ENCODE results near the gene ONECUT1.

ONECUT1 gene

DNA sequence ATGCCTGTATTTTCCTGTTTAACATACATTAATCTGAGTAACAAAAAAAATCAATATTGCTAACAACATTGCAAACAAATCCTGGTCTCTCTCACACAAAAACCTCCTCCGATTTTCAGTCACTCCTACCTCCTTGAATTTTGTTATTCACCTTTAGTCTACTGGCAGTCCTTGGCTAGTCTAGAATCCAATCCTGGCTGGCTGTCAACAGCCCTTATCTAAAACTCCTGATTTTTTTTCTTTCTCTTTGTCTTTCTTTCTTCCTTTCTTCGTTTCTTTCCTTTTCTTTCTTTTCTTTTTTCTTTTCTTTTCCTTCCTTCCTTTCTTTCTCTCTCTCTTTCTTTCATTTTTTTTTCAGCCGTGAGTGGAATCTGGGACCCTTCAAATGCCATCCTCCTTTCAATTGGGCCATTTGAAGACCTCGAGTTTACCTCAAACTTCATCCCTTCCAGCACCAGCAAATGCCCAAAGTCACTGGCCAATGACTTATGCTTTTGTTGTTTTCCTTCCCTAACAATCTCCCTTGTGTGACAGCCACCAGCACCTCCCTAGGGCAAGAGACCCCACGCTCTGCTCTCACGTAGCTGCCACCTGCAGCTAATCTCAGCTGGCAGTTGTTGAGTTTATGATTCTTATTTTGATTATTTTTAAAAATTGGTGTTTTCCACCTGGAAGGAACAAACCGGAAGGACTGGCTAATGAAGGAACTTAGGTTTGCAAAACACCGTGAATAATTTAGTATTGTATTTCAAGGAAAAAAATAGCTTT, 6.8 kb upstream of the ONECUT1 start:
- DNase-seq = no peak

DNA sequence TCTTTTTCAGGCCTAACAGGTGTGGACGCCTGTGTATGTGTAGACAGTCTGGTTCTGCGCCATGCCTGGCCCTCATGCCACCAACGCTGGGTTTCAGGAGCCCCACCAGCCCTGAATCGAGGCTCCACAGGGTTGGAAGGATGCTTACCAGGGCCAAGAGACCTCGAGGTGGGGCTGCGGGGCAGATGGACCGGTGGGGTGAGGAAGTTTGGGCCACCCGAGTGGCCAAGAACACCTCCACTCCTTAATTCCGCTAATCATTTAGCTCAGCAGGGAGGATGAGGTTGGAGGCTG, 6.0 kb upstream of the ONECUT1 start:
- no peak for DNase-seq

DNA sequence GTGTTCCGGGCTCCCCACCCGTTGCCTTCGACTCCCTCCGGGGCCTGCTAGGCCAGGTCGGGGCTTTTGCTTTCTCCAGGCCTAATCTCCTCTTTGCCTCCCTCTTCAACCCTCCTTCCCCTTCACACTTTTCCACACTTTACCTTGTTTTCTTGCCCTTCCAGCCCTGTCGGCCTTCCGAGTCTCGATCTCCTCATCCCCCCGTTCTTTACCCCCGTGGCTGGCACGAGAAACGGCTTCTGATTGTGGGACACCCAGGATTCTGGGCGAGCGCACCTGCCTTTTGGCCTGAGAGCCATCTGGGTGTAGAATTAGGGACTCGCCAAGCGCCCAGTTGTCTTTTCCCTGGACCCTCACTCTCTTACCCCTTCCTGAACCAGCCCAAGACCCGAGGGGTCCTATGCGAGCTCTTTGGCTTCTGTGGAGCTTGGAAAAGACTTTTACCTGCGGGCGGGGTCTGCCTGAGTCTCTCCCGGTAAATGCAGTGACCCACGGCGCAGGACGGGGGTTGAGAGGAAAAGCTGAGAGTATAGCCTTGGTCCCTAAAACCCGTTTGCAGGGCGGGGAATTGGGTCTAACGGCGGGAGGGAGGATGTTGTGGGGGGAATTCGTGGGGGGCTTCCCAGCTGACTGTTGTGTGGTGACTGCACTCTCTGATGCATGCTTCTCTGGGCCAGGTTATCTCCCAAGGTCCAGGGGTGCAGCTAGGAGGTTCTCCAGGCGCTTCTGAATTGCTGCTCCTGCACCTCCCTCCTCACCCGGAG, 5.5 kb upstream of the ONECUT1 start:
- DNase-seq = no peak

DNA sequence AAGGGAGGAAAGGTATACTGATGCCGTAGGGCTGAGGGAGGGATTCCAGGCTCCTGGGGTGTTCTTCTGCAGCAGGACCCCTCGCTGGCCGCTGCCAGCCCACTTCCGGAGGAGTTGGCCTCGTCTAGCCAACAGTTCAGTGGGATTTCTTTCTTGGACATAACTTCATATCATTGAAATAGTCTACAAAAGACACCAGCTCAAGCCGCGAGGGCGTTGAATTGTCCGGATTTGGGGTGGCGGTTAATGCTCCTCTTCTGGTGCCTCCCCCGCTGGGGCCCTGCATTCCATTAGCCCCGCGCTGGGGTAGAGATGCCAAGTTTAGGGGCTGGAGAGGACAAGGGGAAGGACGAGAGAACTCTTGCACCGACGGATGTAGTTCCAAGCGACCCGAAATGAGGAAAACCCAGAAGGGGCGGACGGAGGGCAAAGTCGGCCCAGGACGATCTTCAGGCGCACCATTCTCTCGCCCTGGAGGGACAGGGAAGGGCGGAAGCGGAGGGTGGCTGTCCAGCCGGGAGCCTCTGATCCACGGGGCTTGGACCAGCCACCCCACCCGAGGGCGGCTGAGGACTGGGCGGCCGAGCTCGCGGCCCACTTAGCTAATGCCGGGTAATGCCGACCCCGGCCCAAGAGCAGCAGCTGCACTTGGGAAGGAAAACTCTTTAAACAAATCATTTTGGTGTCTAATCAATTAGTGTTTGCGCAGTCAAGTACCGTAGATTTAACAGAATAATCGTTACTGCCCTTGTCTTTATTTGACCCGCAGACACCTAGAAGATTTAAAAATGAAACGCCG, 4.7 kb upstream of the ONECUT1 start:
- no peak for DNase-seq

DNA sequence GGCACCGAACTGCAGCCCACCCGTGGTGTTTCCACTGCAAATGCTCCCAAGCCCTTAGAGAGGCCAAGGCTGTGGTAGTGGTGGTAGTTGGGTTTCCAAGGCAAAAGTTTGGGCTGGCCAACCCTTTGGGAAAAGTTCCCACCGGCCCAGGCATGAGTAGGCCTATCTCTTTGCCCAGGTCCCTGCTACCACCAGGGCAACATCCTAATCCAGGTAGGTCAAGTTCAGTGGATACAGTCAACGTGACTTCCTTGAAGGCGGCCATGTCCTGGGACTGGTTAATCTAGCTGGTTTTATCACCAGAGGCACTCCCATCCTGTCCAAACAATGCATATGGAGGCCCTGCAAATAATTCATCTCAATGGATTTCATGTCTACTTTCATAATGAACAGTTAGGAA, 1.6 kb upstream of the ONECUT1 start:
- no peak for DNase-seq

DNA sequence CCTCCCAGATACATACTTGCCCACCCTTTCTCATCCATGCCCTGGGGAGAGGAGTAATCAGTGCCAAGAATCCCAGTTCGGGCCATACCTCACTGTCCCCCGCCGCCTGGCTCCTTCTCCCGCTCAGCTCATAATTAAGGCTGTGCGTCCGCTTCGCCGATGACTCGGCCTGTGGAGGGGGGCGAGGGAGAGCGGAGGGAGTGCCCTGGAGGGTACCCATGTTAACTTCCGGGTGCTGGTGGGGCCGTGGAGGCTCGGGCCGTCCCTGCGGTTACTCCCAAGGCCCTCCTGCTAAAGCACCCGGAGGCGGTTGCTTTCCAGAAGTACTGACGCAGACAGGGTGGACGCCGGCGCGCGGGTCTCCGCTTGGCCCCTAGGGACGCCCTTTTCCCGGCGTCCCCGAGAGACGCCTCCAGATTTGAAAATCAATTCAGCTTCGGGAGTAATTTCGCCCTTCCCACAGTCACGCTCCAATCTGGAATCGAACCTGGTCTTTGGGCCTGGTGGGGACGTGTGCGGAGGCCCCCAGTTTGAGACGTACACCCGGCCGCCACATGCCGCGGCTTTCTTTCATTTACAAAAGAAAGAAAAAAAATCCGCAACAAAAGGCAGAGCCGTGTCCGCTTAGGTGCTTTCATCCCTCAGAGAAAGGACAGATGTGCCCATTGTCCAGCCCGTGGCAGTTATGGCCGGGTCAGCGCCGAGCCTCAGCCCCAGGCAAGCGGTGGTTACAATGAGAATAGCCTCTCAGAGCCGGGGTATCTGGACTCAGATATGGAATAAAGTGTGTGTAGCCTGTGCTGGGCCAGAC, 1.0 kb upstream of the ONECUT1 start:
- DNase-seq = no peak

DNA sequence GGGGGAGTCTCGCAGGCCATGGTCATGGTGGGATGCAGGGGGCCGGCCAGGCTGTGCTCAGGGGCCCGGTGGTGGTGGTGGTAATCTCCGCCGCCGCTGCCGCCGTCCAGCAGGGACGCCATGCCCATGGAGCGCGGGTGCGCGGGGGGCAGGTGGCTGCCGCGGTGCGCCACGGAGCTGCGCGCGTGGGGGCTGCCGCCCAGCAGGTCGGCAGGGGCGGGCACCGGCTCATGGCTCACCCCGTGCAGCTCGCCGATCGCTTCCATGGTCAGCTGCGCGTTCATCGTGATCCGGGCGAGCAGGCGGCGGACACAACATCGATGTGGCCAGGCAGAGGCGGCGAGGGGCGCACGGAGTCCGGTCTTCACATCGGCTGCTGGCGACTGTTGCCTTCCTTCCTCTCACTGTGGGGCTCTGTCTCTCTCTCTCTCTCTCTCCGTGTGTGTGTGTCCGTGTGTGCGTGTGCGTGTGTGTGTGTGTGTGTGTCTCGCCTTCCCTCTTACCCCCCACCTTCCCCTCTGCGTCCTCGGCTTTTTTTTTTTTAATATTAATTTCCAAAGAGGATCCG, 451 bp downstream of the ONECUT1 start:
- no peak for DNase-seq

DNA sequence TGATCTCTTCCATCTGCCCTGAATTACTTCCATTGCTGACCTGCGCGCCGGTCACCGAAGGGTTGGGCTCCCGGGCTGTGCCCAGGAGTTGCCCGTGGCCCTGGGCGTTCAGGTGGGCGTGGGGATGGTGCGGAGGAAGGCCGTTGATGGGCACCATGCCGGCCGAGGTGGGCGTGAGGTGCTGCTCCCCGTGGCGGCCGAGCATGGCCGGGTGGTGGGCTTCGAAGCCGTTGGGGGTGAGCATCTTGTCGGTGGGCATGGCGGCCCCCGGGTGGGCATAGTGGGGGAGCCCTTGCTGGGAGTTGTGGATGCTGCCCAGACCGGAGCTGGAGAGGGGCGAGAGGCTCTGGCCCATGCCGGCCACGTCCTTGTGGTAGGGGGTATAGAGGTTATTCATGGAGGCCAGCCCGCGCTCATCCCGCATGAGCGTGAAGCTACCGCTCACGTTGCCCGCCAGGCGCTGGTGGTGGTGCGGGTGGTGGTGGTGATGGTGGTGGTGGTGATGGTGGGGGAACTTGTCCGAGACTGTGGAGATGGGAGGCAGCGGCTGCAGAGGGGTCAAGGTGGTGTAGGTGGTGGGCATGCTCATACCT, 1.0 kb downstream of the ONECUT1 start:
- no peak for DNase-seq

DNA sequence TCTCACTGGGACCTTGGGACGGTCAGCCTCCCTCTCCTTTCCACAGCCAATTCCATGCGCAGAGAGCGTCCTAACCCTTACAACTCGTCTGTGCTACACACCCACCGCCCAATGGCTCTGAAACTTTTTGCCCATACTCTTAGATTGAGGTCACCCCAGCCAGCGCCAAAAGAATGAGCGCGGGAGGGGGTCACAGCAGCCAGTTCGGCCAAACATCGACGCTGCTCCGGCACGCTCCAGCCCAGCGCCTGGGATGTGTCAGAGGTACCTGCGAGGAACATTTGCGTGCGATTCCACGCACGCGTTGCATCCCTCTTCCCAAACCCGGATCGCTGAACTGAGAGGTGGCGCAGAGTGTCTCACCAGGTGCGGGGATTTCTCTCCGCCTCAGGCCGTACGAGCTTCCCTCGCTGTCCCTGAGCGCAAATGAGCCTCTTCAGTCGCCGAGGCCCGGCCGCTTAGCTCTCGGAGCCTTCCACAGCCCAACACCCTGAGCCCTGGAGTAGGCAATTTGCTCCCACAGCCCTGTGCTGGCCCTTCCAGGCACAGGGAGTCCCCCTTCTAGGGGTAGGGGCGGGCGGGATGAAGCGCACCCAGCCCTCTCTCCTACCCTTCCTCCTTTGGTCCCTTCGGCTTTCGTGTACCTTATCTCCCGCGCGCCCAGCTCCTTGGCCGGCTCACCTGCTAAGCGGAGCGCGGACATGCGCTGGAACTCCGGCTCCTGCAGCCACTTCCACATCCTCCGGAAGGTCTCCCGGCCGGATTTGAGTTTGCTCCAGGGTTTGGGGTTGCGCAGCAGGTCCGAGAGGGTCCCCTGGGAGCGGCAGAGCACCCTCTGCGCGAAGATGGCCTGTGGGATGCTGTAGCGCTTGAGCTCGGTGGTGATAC, 1.8 kb downstream of the ONECUT1 start:
- DNase-seq = no peak

DNA sequence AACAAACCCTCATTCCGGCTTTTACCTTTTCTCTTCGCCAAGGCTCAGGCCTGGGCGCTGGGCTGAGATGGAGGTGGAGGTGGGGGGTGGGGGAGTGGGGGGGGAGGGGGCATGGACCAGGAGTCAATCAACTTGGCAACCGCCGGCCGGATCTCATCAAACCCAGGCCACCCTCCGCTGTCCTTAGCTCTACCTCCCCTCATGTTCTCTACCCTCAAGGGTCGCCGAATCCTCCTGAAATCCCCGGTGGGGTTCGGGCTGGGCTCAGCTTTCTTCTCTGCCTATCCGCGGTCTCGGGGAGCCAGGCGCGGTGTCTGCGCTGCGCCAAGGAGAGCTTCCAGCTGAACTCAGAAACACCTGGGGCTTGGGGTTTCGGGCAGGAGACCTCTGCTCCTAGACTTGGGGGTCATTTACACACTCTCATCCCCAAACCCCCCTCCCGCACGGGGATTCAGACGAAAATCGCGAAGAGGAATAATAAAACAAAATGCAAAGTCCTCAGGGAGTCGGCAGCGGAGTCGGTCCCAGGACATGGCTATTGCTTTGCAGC, 2.5 kb downstream of the ONECUT1 start:
- no peak for DNase-seq

DNA sequence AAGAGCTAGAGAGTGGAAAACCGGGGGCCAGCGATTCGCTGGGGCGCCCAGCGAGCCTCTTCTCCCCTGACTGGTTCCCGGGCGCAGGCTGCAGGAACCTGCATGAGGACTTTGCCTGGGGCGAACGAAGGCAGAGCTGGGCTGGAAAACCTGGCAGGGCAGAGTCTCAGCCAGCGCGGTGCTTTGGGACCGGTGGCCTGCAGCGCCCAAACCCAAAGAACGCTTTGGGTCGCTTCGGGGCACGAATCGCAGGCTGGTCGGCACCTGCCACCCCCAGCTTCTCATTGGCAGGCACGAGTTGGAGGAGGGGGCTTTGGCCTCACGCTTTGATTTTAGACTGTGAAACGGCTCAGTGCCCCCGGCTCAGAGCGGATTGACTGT, 3.0 kb downstream of the ONECUT1 start:
- DNase-seq = no peak

DNA sequence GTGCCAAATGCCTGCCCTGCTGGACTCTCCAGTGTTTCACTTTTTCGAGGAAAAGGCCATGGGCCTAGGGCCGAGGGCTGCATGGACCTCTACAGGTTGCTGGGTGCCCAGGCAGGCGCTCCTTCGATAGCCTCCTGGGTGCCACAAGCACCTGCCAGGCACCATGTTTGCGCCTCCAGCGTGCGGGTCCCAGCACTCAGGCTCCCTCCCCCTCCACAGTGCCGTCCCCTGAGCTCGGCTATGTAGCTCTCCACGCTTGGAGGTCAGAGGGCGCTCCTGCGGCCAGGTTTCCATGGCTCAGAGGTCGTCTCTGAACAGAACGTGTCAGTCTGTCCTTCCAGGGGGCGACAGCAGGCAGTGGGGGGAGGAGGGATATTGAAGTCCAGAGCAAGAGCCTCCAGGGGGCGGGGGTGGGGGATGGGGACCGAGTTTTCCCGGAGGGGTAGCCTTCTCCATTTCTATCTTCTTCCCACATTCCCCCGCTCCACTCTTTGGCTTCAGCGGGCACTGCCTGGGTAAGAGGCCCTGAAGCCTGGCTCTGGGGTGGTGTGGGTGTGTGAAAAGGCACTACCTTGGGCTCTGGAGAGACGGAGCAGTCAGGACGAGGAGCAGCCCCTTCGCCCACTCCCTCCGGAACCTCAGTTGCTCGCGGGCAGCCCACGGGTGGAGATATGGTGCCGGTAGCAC, 3.6 kb downstream of the ONECUT1 start:
- no peak for DNase-seq

DNA sequence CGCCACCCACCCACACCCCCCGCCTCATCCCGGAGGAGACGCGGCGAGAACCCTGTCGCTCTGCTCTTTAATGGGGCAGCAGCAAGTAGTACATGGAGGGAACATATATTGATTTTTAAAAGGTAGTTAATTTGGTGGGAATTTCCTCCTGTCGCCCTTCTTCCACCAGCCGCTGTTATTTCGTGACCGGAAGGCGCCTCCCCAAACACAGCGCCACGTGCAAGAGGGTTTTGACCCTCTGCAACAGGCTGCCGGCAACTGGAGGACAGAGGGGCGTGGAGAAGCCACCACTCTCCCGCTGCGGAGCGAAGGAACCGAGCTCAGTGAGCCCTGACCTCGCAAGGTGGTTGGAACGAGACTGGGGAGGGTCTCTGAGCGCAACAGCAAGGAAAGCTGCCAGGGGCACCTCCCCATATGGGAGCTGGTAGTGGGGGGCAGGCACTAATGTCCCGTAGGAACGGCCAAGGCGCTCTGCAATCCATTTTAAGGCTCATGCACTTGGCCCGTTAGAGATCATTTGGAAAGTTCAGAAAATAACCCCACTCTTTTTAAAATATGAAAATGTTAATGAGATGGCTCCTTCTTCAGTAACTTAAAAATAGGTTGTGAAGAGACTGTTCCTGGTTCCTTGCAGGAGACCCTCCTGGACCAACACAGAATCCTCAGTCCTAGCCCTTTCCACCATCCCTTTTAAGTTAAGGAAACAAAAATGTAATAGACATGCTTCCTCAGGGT, 4.3 kb downstream of the ONECUT1 start:
- no peak for DNase-seq

DNA sequence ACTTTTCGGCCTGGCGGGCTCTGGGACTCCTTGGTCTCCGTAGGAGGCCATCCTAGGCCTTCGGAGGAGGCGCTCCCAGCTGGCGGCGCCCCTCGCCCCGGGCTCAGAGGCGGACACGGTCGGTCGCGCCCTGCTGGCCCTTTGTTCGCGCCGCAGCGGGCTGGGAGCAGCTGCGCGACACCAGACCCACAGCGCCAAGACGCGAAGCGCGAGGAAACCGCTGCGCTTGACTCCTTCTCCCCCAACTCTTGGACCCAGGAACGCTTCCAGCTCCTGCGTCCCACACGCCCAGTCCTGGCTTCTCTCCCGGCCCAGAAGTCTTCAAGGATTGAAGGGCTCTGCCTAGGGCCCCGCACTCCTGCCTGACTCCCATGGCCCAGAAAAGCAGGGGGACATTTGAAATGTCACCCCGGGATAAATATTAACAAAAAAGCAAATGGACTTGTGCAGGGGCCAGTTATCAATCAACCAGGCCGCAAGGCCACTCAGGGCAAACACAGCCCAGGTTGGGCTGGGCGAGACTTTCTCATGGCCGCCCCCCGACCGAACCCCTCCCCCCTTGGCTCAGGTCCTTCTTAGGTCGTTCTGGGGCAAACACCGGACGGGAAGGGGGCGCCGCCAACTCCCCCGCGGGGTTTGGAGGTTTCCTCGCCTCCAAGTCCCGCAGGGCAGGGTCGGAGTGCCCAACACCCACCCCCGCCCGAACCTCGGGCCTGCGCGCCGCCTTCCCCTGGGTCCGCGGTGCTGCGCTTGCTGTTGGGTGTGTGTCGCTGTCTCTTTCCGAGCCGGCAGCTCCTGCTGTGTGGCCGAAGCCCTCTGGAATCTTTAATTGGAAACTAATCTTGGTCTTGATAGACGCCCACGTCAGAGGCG, 5.1 kb downstream of the ONECUT1 start:
- no peak for DNase-seq

DNA sequence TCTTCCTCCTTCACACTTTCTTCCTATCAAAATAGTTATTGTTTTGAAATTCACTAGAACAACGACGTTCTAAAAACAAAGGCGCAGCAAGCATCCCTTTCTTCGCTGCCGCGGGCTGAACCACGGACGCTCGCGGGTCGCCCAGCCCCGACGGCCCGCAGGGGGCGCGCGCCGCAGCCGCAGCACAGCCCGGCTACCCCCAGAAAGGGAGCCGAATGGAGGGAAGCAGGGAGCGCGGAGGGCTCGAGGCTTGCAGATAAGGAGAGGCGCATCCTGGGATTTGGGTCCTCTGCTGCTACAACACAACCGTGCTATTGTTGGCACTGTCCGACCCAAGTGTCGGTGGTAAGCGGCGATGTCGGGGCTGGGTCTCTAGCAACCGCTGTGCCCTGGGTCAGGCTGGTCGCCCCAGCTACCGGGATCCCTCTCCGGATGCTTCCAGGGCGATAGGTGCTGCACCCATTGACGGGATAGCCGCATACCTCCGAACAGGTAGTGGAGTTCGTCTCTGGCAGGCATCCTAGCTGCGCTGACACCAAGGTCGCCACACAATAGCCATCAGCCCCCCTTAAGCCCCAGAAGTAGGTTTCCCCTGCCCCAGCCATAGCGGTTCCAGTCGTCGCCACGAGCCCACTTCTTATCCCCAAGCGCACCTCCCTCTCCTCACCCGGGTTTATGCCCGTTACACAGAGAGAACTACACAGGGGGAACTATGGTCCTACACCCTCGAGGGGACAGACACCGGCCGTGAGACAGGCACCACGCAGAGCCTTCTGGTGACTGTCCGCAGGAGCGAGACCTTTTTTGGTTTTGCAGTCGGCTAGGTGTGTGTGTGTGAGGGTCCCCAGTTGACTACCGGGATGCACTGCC, 6.0 kb downstream of the ONECUT1 start:
- peak; percentile 34 for DNase-seq

DNA sequence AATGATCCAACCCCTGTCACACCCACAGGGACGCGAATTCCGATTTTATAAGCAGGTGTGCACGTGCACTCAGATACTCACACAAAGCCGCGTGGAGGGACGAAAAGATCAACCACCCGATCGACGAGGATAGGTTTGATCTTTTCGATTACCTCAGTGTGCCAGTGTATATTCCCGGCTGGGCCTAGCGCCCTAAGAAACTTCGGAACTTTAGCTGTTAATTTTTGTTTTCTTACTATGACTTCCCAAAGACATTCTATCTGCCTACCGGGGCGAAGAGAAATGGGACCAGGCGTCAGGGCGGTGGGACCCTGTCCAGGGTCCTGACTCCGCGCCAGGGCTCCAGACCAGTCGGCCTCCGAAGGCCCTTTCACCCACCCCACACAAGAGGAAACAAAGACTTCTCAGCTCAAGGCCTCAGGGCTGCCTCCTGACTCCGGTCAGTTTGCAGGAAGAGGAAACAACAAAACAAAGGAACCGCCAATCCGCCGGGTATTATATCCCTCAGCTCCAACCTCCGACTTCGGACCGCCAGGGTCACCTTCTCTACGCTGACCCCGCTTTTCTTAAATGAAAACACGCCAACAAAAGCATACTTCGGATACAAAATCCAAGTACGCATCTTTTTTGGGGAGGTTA, 6.8 kb downstream of the ONECUT1 start:
- DNase-seq = no peak

DNA sequence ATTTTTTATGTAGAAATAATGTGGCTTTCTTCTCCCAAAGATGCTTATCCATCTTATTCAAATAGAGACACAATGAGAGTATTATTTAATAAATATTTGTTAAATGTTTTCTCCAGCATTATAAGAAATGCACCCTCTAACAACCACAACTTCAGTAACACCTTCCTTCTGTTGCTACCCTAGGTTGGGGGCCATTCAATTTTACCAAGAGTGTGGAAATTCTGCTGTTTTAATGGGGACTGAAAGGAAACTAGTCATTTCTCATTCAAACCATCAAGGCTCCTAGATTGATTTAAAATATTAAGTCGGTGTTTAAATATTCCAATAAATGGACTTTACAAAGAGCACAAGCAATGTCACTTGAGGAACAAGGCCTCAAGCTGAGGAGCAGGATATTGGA, 7.6 kb downstream of the ONECUT1 start:
- DNase-seq = no peak
